HCT116 (cell line): ENCODE measurements around the gene PDCD10. TPM values are rescaled to one million over a fixed set of nuclear protein-coding genes. Genes with fewer than 3 reads are reported as not detected.

ENCODE experiments used
- ATAC-seq: fragments of 200-7000 bp; cut with Tn5 transposase; 2 replicates; pipeline ENCODE4 v1.9.1; 2020; ENCODE audit warnings: mild to moderate bottlenecking, moderate library complexity
- BruUV-seq: library from RNA; stranded (reverse); fragments of 400-500 nt; replicated peaks from 2 replicates; lab custom pipeline; 2021; lab: Mats Ljungman, UMichigan
- CTCF ChIA-PET: fragments of 300-600 bp; sonication (Branson Sonifier 250); formaldehyde crosslinking; loops from one replicate; lab custom pipeline; 2021; ENCODE audit warnings: antibody characterized with exemption; lab: Charles Lee
- POLR2A ChIA-PET: fragments of 300-600, 350-600 bp; sonication (Branson Sonifier 250); formaldehyde crosslinking; loops from one replicate; lab custom pipeline; 2021; ENCODE audit warnings: antibody characterized with exemption; lab: Charles Lee
- RAD21 ChIA-PET, 2 experiments: fragments of 300-600 bp; sonication (Branson Sonifier 250); formaldehyde crosslinking; loops; one replicate each; lab custom pipeline; 2023; ENCODE audit warnings: low total read pairs in 2 of 2; ENCODE audit not compliant: uncharacterized antibody in 2 of 2, unreplicated experiment in 2 of 2, low non-redundant PET in 1 of 2; lab: Charles Lee
- DNase-seq: peaks from one replicate; pipeline ENCODE4 v3.0.0-alpha.2; 2010; ENCODE audit warnings: low read depth, low spot score
- H2AFZ ChIP-seq: fragments of 200-600 bp; shearing (Covaris generic), sonication (generic); 2 replicates; pipeline ENCODE4 v1.6.1; 2017; ENCODE audit warnings: low read depth, mixed run types, mixed read lengths, antibody characterized with exemption, low read length; ENCODE audit not compliant: poor library complexity, severe bottlenecking
- H3K27ac ChIP-seq: 2 replicates; pipeline ENCODE4 v1.5.1; 2012; ENCODE audit warnings: low read depth, low read length
- H3K27me3 ChIP-seq: fragments of 200-600 bp; sonication (generic); 2 replicates; pipeline ENCODE4 v1.6.1; 2016; ENCODE audit warnings: mixed run types, low read length, mixed read lengths; ENCODE audit not compliant: insufficient read depth
- H3K36me3 ChIP-seq, 2 experiments: fragments of 200-500 bp in 1 of 2; fragments of 200-600 bp in 1 of 2; sonication (Bioruptor generic) in 1 of 2; sonication (generic) in 1 of 2; 2 replicates each; pipeline versions ENCODE4 v1.5.1 to v1.6.1; 2014 to 2016; ENCODE audit warnings: low read length in 2 of 2, inconsistent platforms in 1 of 2, mixed read lengths in 1 of 2, mixed run types in 1 of 2; ENCODE audit not compliant: insufficient read depth in 2 of 2, control insufficient read depth in 1 of 2
- H3K4me1 ChIP-seq, 2 experiments: fragments of 200-600 bp in 1 of 2; sonication (generic) in 1 of 2; 2 replicates each; pipeline versions ENCODE4 v1.5.1 to v1.6.1; 2012 to 2017; ENCODE audit warnings: low read length in 2 of 2, inconsistent platforms in 1 of 2, mild to moderate bottlenecking in 1 of 2, mixed read lengths in 1 of 2, mixed run types in 1 of 2, moderate library complexity in 1 of 2; ENCODE audit not compliant: insufficient read depth in 2 of 2, control insufficient read depth in 1 of 2
- H3K4me2 ChIP-seq: fragments of 200-600 bp; sonication (generic); 2 replicates; pipeline ENCODE4 v1.6.1; 2017; ENCODE audit warnings: mixed run types, low read length, mixed read lengths
- H3K4me3 ChIP-seq, 2 experiments: fragments of 200-600 bp in 1 of 2; sonication (generic) in 1 of 2; replicated peaks in 1 of 2; 2 replicates each; pipeline ENCODE4 v1.5.1; 2011 to 2016; ENCODE audit warnings: low read length in 2 of 2, control low read depth in 1 of 2, low read depth in 1 of 2, mild to moderate bottlenecking in 1 of 2, mixed read lengths in 1 of 2, mixed run types in 1 of 2
- H3K79me2 ChIP-seq: fragments of 200-600 bp; sonication (generic); 2 replicates; pipeline ENCODE4 v1.6.1; 2017; ENCODE audit warnings: mild to moderate bottlenecking, mixed run types, low read length, moderate library complexity, mixed read lengths; ENCODE audit not compliant: insufficient read depth
- H3K9ac ChIP-seq: fragments of 200-600 bp; sonication (generic); 2 replicates; pipeline ENCODE4 v1.6.1; 2016; ENCODE audit warnings: low read length, mixed read lengths
- H3K9me2 ChIP-seq: fragments of 200-600 bp; sonication (generic), shearing (Covaris generic); 2 replicates; pipeline ENCODE4 v1.6.1; 2017; ENCODE audit warnings: mixed run types, mild to moderate bottlenecking, moderate library complexity; ENCODE audit not compliant: insufficient read depth
- H3K9me3 ChIP-seq, 2 experiments: fragments of 200-500 bp in 1 of 2; fragments of 200-600 bp in 1 of 2; sonication (Bioruptor generic) in 1 of 2; sonication (generic) in 1 of 2; 2 replicates each; pipeline ENCODE4 v1.6.1; 2014 to 2017; ENCODE audit warnings: low read length in 2 of 2, mixed read lengths in 2 of 2, inconsistent platforms in 1 of 2, low read depth in 1 of 2, mild to moderate bottlenecking in 1 of 2, mixed run types in 1 of 2, moderate library complexity in 1 of 2; ENCODE audit not compliant: control insufficient read depth in 1 of 2, insufficient read depth in 1 of 2
- H4K20me1 ChIP-seq: fragments of 200-600 bp; sonication (generic), shearing (Covaris generic); 2 replicates; pipeline ENCODE4 v1.6.1; 2017; ENCODE audit warnings: mixed run types, mild to moderate bottlenecking, moderate library complexity; ENCODE audit not compliant: insufficient read depth
- CBX3 ChIP-seq: IDR thresholded peaks from 2 replicates; pipeline ENCODE4 v1.6.1; 2012; ENCODE audit warnings: low read depth
- CEBPB ChIP-seq: IDR thresholded peaks from 2 replicates; pipeline ENCODE4 v1.6.1; 2012; ENCODE audit warnings: low read depth
- CTCF ChIP-seq, 3 experiments: fragments of 200-600 bp in 1 of 3; sonication (generic) in 1 of 3; IDR thresholded peaks in 2 of 3; conservative IDR thresholded peaks in 1 of 3; 2 replicates each; pipeline ENCODE4 v1.5.1; 2012 to 2017; ENCODE audit warnings: low read depth in 2 of 3, low read length in 2 of 3, antibody characterized with exemption in 1 of 3, borderline replicate concordance in 1 of 3, control low read depth in 1 of 3, mild to moderate bottlenecking in 1 of 3, mixed read lengths in 1 of 3, mixed run types in 1 of 3, moderate library complexity in 1 of 3; ENCODE audit not compliant: insufficient read depth in 1 of 3
- EGR1 ChIP-seq: IDR thresholded peaks from 2 replicates; pipeline ENCODE4 v1.6.1; 2012; ENCODE audit warnings: low read depth
- ELF1 ChIP-seq: IDR thresholded peaks from 2 replicates; pipeline ENCODE4 v1.6.1; 2012; ENCODE audit warnings: low read depth, borderline replicate concordance
- EZH2 ChIP-seq: fragments of 200-600 bp; sonication (generic); IDR thresholded peaks from 2 replicates; pipeline ENCODE4 v1.6.1; 2017; ENCODE audit warnings: antibody characterized with exemption, mixed run types
- EZH2phosphoT487 ChIP-seq: fragments of 200-600 bp; IDR thresholded peaks from 2 replicates; pipeline ENCODE4 v1.6.1; 2018; ENCODE audit warnings: antibody characterized with exemption, borderline replicate concordance
- FOSL1 ChIP-seq: IDR thresholded peaks from 2 replicates; pipeline ENCODE4 v1.6.1; 2012; ENCODE audit warnings: low read depth
- JUND ChIP-seq: IDR thresholded peaks from 2 replicates; pipeline ENCODE4 v1.6.1; 2012
- POLR2A ChIP-seq: IDR thresholded peaks from 2 replicates; pipeline ENCODE4 v1.7.0; 2011; ENCODE audit warnings: borderline replicate concordance; ENCODE audit not compliant: insufficient read depth, insufficient read length; ENCODE audit errors: extremely low read depth
- POLR2AphosphoS5 ChIP-seq: IDR thresholded peaks from 2 replicates; pipeline ENCODE4 v1.6.1; 2011; ENCODE audit warnings: mild to moderate bottlenecking, low read depth, low read length, moderate library complexity
- RAD21 ChIP-seq: IDR thresholded peaks from 2 replicates; pipeline ENCODE4 v1.6.1; 2012; ENCODE audit warnings: low read depth, mild to moderate bottlenecking
- SIN3A ChIP-seq: IDR thresholded peaks from 2 replicates; pipeline ENCODE4 v1.6.1; 2012; ENCODE audit warnings: low read depth
- SP1 ChIP-seq: IDR thresholded peaks from 2 replicates; pipeline ENCODE4 v1.6.1; 2012; ENCODE audit warnings: low read depth
- SRF ChIP-seq: IDR thresholded peaks from 2 replicates; pipeline ENCODE4 v1.6.1; 2012; ENCODE audit warnings: low read depth
- ZFX ChIP-seq: fragments of 450-650 bp; IDR thresholded peaks from 2 replicates; pipeline ENCODE4 v1.6.1; 2017
- ZNF274 ChIP-seq: fragments of 200-500 bp; sonication (Bioruptor generic); IDR thresholded peaks from 2 replicates; pipeline ENCODE4 v1.6.1; 2014; ENCODE audit warnings: mild to moderate bottlenecking, low read depth, low read length, inconsistent platforms
- intact Hi-C: fragments of 100-400 bp; cut with micrococcal nuclease; formaldehyde crosslinking; loops from 2 replicates; pipeline ENCODE4 v1.10.0; 2022
- total RNA-seq: library from RNA; stranded (reverse); gene quantifications from one replicate; pipeline ENCODE4 v1.2.1, GENCODE V29; 2021; ENCODE audit not compliant: unreplicated experiment
- TF ChIP-seq, protein P1 (sequence below): IDR thresholded peaks from 2 replicates; pipeline ENCODE4 v1.6.1; 2011; ENCODE audit warnings: mild to moderate bottlenecking, low read length, moderate library complexity; ENCODE audit not compliant: insufficient replicate concordance; ENCODE audit errors: extremely low read depth
- TF ChIP-seq, protein P2 (sequence below): IDR thresholded peaks from 2 replicates; pipeline ENCODE4 v1.6.1; 2012

PDCD10 gene
- total RNA-seq, 1 experiment from 2014 or later: 59.0 TPM

GRCh38 chr3:167729591-167729990 lies 5.1 kb downstream of the PDCD10 start (continued):
- TF ChIP-seq, protein P1, sequence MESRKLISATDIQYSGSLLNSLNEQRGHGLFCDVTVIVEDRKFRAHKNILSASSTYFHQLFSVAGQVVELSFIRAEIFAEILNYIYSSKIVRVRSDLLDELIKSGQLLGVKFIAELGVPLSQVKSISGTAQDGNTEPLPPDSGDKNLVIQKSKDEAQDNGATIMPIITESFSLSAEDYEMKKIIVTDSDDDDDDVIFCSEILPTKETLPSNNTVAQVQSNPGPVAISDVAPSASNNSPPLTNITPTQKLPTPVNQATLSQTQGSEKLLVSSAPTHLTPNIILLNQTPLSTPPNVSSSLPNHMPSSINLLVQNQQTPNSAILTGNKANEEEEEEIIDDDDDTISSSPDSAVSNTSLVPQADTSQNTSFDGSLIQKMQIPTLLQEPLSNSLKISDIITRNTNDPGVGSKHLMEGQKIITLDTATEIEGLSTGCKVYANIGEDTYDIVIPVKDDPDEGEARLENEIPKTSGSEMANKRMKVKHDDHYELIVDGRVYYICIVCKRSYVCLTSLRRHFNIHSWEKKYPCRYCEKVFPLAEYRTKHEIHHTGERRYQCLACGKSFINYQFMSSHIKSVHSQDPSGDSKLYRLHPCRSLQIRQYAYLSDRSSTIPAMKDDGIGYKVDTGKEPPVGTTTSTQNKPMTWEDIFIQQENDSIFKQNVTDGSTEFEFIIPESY: no peak
- no peak for TF ChIP-seq CBX3
- no peak for TF ChIP-seq SIN3A
- no peak for TF ChIP-seq ZFX
- TF ChIP-seq, protein P2, sequence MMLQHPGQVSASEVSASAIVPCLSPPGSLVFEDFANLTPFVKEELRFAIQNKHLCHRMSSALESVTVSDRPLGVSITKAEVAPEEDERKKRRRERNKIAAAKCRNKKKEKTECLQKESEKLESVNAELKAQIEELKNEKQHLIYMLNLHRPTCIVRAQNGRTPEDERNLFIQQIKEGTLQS: no peak
- no peak for TF ChIP-seq ELF1
- TF ChIP-seq SRF: no peak
- TF ChIP-seq FOSL1: no peak

DNA sequence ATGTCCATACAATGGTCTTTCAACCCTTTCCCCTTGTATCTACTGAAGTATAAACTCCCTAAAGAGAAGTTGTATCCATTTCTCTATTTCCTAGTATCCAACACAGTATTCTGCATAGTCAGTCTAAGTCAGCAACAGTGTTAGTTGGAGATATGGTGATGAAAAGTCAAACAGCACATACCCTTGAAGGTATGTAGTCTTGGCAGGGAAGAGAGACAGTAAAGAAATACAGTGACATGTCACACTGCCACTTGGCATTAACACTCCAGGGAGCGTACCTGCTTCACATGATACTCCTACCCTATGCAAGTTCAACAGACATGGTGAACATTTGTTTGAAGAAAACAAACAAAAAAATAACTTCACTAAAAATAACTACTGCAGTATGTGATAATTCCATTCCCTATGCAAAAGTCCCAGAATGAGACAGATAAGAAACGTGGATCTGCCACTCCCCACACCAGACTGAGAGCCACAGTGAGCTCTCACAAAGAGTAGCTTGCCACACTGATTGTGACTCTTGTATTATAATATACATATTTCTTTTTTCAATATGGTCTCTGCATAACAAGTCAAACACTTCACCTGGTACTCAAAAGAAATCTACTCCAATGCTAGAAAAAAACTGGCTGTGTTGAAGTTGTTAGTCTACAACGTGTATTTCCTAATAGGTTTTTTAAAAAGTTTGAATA lies 5.9 kb downstream of the PDCD10 start:
- H2AFZ ChIP-seq: no peak overlapping the region
- H3K9me2 ChIP-seq: no peaks in the 10 kb centered on the region
- no TSS peak for BruUV-seq
- no peak overlapping the region for H3K9ac ChIP-seq
- ChIA-PET CTCF (no interaction called here), POLR2A (no interaction called here), RAD21 (no interaction called here)
- H3K27me3 ChIP-seq: no peaks in the 10 kb centered on the region
- H3K36me3 ChIP-seq: no peaks in the 10 kb centered on the region
- intact Hi-C loops: no loop called here
- H3K9me3 ChIP-seq: no peaks in the 10 kb centered on the region
- peaks cover 99% of the 10 kb centered on the region for H3K79me2 ChIP-seq
- no peak overlapping the region for H3K4me3 ChIP-seq
- ATAC-seq (no peak), DNase-seq (no peak)
- peaks cover 26% of the 10 kb centered on the region; the same call in 1 of the 2 replicates for H4K20me1 ChIP-seq
- H3K27ac ChIP-seq: no peak overlapping the region
- H3K4me1 ChIP-seq: peaks cover 5 to 9% of the 10 kb centered on the region in 2 experiments; a peak in 3 of 4 replicates
- H3K4me2 ChIP-seq: no peak overlapping the region
- TF ChIP-seq, protein P1: no peak
- TF ChIP-seq EGR1: no peak
- TF ChIP-seq EZH2: no peak
- TF ChIP-seq EZH2phosphoT487: no peak
- no peak for TF ChIP-seq SRF
- TF ChIP-seq CTCF (IDR thresholded peaks at IDR 0.05 in 2 of 3, conservative IDR thresholded peaks at IDR 0.05 in 1 of 3; ENCODE audit: borderline replicate concordance in 1 of 3, insufficient read depth in 1 of 3, low read depth in 2 of 3, low read length in 2 of 3): no peak
- TF ChIP-seq SP1: no peak
- no peak for TF ChIP-seq FOSL1
- no peak for TF ChIP-seq POLR2AphosphoS5
- TF ChIP-seq POLR2A: no peak
- TF ChIP-seq RAD21: no peak
- no peak for TF ChIP-seq CBX3
- TF ChIP-seq ELF1: no peak
- TF ChIP-seq ZFX: no peak
- TF ChIP-seq SIN3A: no peak
- TF ChIP-seq JUND: no peak
- no peak for TF ChIP-seq ZNF274
- no peak for TF ChIP-seq CEBPB
- TF ChIP-seq, protein P2: no peak
- TF ChIP-seq, all 23 proteins: peak for 0
